Liver (tissue), 9 donors: ENCODE results near the gene LAMC3. TPM values are rescaled to one million over a fixed set of nuclear protein-coding genes. Genes with fewer than 3 reads are reported as not detected.

Source experiments
- DNase-seq: peaks from one replicate; pipeline ENCODE4 v3.0.0-alpha.2; 2017; ENCODE audit warnings: low spot score
- H3K27ac ChIP-seq, 2 donors: one replicate each; pipeline ENCODE4 v1.7.0; 2013; ENCODE audit warnings: inconsistent platforms in 2 of 2, low read length in 2 of 2, control low read depth in 1 of 2, low read depth in 1 of 2, mild to moderate bottlenecking in 1 of 2
- H3K27me3 ChIP-seq, 4 donors: one replicate each; pipeline versions ENCODE4 v1.6.1 to v1.7.0; 2013; ENCODE audit warnings: low read length in 3 of 4, inconsistent platforms in 1 of 4, mild to moderate bottlenecking in 1 of 4, moderate library complexity in 1 of 4; ENCODE audit not compliant: control insufficient read depth in 4 of 4, insufficient read depth in 4 of 4
- H3K36me3 ChIP-seq, 4 donors: one replicate each; pipeline versions ENCODE4 v1.6.1 to v1.7.0; 2013; ENCODE audit warnings: low read length in 3 of 4, mild to moderate bottlenecking in 3 of 4, low read depth in 1 of 4, moderate library complexity in 1 of 4; ENCODE audit not compliant: control insufficient read depth in 4 of 4, insufficient read depth in 3 of 4
- H3K4me1 ChIP-seq, 4 donors: one replicate each; pipeline versions ENCODE4 v1.6.1 to v1.7.0; 2013; ENCODE audit warnings: low read length in 3 of 4, mild to moderate bottlenecking in 3 of 4, moderate library complexity in 1 of 4; ENCODE audit not compliant: control insufficient read depth in 4 of 4, insufficient read depth in 4 of 4
- H3K4me3 ChIP-seq, 3 donors: one replicate each; pipeline versions ENCODE4 v1.6.1 to v1.7.0; 2013; ENCODE audit warnings: low read length in 3 of 3, control low read depth in 1 of 3, low read depth in 1 of 3, mild to moderate bottlenecking in 1 of 3
- H3K9ac ChIP-seq, 2 donors: one replicate each; pipeline ENCODE4 v1.7.0; 2013; ENCODE audit warnings: low read length in 2 of 2, mild to moderate bottlenecking in 2 of 2, moderate library complexity in 2 of 2, control low read depth in 1 of 2, low read depth in 1 of 2
- H3K9me3 ChIP-seq, 4 donors: one replicate each; pipeline versions ENCODE4 v1.6.1 to v1.7.0; 2013; ENCODE audit warnings: low read length in 3 of 4; ENCODE audit not compliant: control insufficient read depth in 4 of 4
- ATF3 ChIP-seq: IDR thresholded peaks from 2 replicates; pipeline ENCODE4 v1.6.1; 2016; ENCODE audit warnings: antibody characterized with exemption
- CTCF ChIP-seq: fragments of 150-350 bp; IDR thresholded peaks from 2 replicates; pipeline ENCODE4 v1.5.1; 2017; ENCODE audit warnings: improper control_type of control experiment, low read depth, low read length; ENCODE audit not compliant: missing input control
- EGR1 ChIP-seq, 2 donors: IDR thresholded peaks; 2 replicates each; pipeline ENCODE4 v1.6.1; 2016 to 2018; ENCODE audit warnings: antibody characterized with exemption in 2 of 2, low read depth in 2 of 2
- FOXA1 ChIP-seq: IDR thresholded peaks from 2 replicates; pipeline ENCODE4 v1.6.1; 2016; ENCODE audit warnings: antibody characterized with exemption
- FOXA2 ChIP-seq: IDR thresholded peaks from 2 replicates; pipeline ENCODE4 v1.6.1; 2016; ENCODE audit warnings: antibody characterized with exemption
- GABPA ChIP-seq, 2 donors: IDR thresholded peaks in 1 of 2; conservative IDR thresholded peaks in 1 of 2; 2 replicates each; pipeline ENCODE4 v1.6.1; 2016; ENCODE audit warnings: antibody characterized with exemption in 2 of 2, mild to moderate bottlenecking in 1 of 2, moderate library complexity in 1 of 2
- HNF4A ChIP-seq, 2 donors: conservative IDR thresholded peaks; 2 replicates each; pipeline ENCODE4 v1.6.1; 2016; ENCODE audit warnings: antibody characterized with exemption in 2 of 2, mild to moderate bottlenecking in 2 of 2
- HNF4G ChIP-seq: IDR thresholded peaks from 2 replicates; pipeline ENCODE4 v1.6.1; 2016; ENCODE audit warnings: antibody characterized with exemption
- JUND ChIP-seq, 2 donors: IDR thresholded peaks; 2 replicates each; pipeline ENCODE4 v1.6.1; 2016; ENCODE audit warnings: antibody characterized with exemption in 2 of 2
- MAX ChIP-seq: IDR thresholded peaks from 2 replicates; pipeline ENCODE4 v1.6.1; 2016; ENCODE audit warnings: antibody characterized with exemption
- NR2F2 ChIP-seq: IDR thresholded peaks from 2 replicates; pipeline ENCODE4 v1.6.1; 2016; ENCODE audit warnings: antibody characterized with exemption
- RAD21 ChIP-seq, 2 donors: IDR thresholded peaks; 2 replicates each; pipeline ENCODE4 v1.6.1; 2016; ENCODE audit warnings: antibody characterized with exemption in 2 of 2, mild to moderate bottlenecking in 2 of 2
- REST ChIP-seq: IDR thresholded peaks from 2 replicates; pipeline ENCODE4 v1.6.1; 2016; ENCODE audit warnings: antibody characterized with exemption, mild to moderate bottlenecking
- RXRA ChIP-seq, 2 donors: IDR thresholded peaks; 2 replicates each; pipeline ENCODE4 v1.6.1; 2017 to 2018; ENCODE audit warnings: antibody characterized with exemption in 2 of 2, mild to moderate bottlenecking in 1 of 2
- SP1 ChIP-seq: IDR thresholded peaks from 2 replicates; pipeline ENCODE4 v1.6.1; 2018; ENCODE audit warnings: antibody characterized with exemption, mild to moderate bottlenecking
- TAF1 ChIP-seq: conservative IDR thresholded peaks from 2 replicates; pipeline ENCODE4 v1.6.1; 2016; ENCODE audit warnings: antibody characterized with exemption, mild to moderate bottlenecking
- YY1 ChIP-seq: IDR thresholded peaks from 2 replicates; pipeline ENCODE4 v1.6.1; 2016; ENCODE audit warnings: antibody characterized with exemption, mild to moderate bottlenecking
- ZBTB33 ChIP-seq: IDR thresholded peaks from 2 replicates; pipeline ENCODE4 v1.6.1; 2016; ENCODE audit warnings: antibody characterized with exemption
- WGBS: extraction: QIAGEN DNeasy Blood & Tissue Kit; methylation state at CpG from one replicate; pipeline ENCODE4 v1.1.7; 2013; 5-methylcytosine and 5-hydroxymethylcytosine counted together
- polyA plus RNA-seq, 2 donors: library from polyadenylated mRNA; stranded (reverse) in 1 of 2; unstranded in 1 of 2; fragments of 200-250 nt in 1 of 2; fragments of >200 nt in 1 of 2; fragmentation: Nextera tagmentation in 1 of 2; extraction: Ambion mirVana in 1 of 2; gene quantifications; one replicate each; pipeline versions ENCODE4 v1.2.1 to v1.2.3, GENCODE V29; 2013 to 2015
- total RNA-seq, 2 donors: library from RNA; depleted of rRNA; stranded (reverse); fragments of >200 nt; gene quantifications; one replicate each; pipeline ENCODE4 v1.2.3, GENCODE V29; 2014
- donor health status: healthy.
- donor health status: healthy.
- donor health status: healthy.
- donor health status: healthy.
- donor health status: healthy.

The LAMC3 gene
- total and polyA plus RNA-seq, 4 donors = 1.4 to 5.9 (median 2.9) TPM

- Histone ChIP-seq H3K9me3 (no peaks in the 10 kb centered on the region), H3K4me3 (no peak overlapping the region), H3K27ac (no peak overlapping the region), H3K4me1 (peaks cover 2 to 6% (median 4%) of the 10 kb centered on the region in 4 donors), H3K27me3 (peaks cover 0 to 5% (median 0%) of the 10 kb centered on the region in 4 donors), H3K9ac (no peak overlapping the region), H3K36me3 (no peaks in the 10 kb centered on the region)
- WGBS = 90% methylated on average over 7 of the region's 7 CpGs
- DNase-seq = no peak
- TF ChIP-seq RXRA (IDR thresholded peaks at IDR 0.05) (no peak), HNF4A (conservative IDR thresholded peaks at IDR 0.05) (no peak), FOXA1 (no peak), HNF4G (no peak), ATF3 (no peak), FOXA2 (no peak), TAF1 (no peak), NR2F2 (no peak), CTCF (no peak), SP1 (no peak), REST (no peak), JUND (IDR thresholded peaks at IDR 0.05) (no peak), GABPA (IDR thresholded peaks at IDR 0.05 in 1 of 2, conservative IDR thresholded peaks at IDR 0.05 in 1 of 2) (no peak), MAX (no peak), EGR1 (IDR thresholded peaks at IDR 0.05; ENCODE audit: low read depth in 2 of 2) (no peak)
Measured at GRCh38 chr9:131120620-131121228, 111.8 kb downstream of the LAMC3 start.

GRCh38 chr9:131121346-131121745 lies 112.4 kb downstream of the LAMC3 start:
- no peaks in the 10 kb centered on the region for H3K36me3 ChIP-seq
- H3K27me3 ChIP-seq = peaks cover 0 to 5% (median 0%) of the 10 kb centered on the region in 4 donors
- H3K27ac ChIP-seq = no peak overlapping the region
- no peak for DNase-seq
- no peaks in the 10 kb centered on the region for H3K9me3 ChIP-seq
- no peak overlapping the region for H3K4me3 ChIP-seq
- WGBS = 86% methylated on average over 2 of the region's 2 CpGs
- peaks cover 2 to 12% (median 9%) of the 10 kb centered on the region in 4 donors for H3K4me1 ChIP-seq
- no peak overlapping the region for H3K9ac ChIP-seq
- TF ChIP-seq FOXA2 = no peak
- no peak for TF ChIP-seq MAX
- TF ChIP-seq HNF4A (conservative IDR thresholded peaks at IDR 0.05) = no peak
- no peak for TF ChIP-seq JUND (IDR thresholded peaks at IDR 0.05)
- no peak for TF ChIP-seq RXRA (IDR thresholded peaks at IDR 0.05)
- TF ChIP-seq EGR1 (IDR thresholded peaks at IDR 0.05; ENCODE audit: low read depth in 2 of 2) = no peak
- no peak for TF ChIP-seq YY1
- TF ChIP-seq NR2F2 = no peak
- TF ChIP-seq ZBTB33 = no peak
- TF ChIP-seq RAD21 (IDR thresholded peaks at IDR 0.05) = no peak
- no peak for TF ChIP-seq CTCF
